HCT116 (cell line): Measurements from ENCODE around the gene SYNPR. TPM values are rescaled to one million over a fixed set of nuclear protein-coding genes. Genes with fewer than 3 reads are reported as not detected.

Experiments used
- ATAC-seq: fragments of 200-7000 bp; cut with Tn5 transposase; 2 replicates; pipeline ENCODE4 v1.9.1; 2020; ENCODE audit warnings: mild to moderate bottlenecking, moderate library complexity
- BruUV-seq: library from RNA; stranded (reverse); fragments of 400-500 nt; replicated peaks from 2 replicates; lab custom pipeline; 2021; lab: Mats Ljungman, UMichigan
- CTCF ChIA-PET: fragments of 300-600 bp; sonication (Branson Sonifier 250); formaldehyde crosslinking; loops from one replicate; lab custom pipeline; 2021; ENCODE audit warnings: antibody characterized with exemption; lab: Charles Lee
- POLR2A ChIA-PET: fragments of 300-600, 350-600 bp; sonication (Branson Sonifier 250); formaldehyde crosslinking; loops from one replicate; lab custom pipeline; 2021; ENCODE audit warnings: antibody characterized with exemption; lab: Charles Lee
- RAD21 ChIA-PET, 2 experiments: fragments of 300-600 bp; sonication (Branson Sonifier 250); formaldehyde crosslinking; loops; one replicate each; lab custom pipeline; 2023; ENCODE audit warnings: low total read pairs in 2 of 2; ENCODE audit not compliant: uncharacterized antibody in 2 of 2, unreplicated experiment in 2 of 2, low non-redundant PET in 1 of 2; lab: Charles Lee
- DNase-seq: peaks from one replicate; pipeline ENCODE4 v3.0.0-alpha.2; 2010; ENCODE audit warnings: low read depth, low spot score
- H2AFZ ChIP-seq: fragments of 200-600 bp; shearing (Covaris generic), sonication (generic); 2 replicates; pipeline ENCODE4 v1.6.1; 2017; ENCODE audit warnings: low read depth, mixed run types, mixed read lengths, antibody characterized with exemption, low read length; ENCODE audit not compliant: poor library complexity, severe bottlenecking
- H3K27ac ChIP-seq: 2 replicates; pipeline ENCODE4 v1.5.1; 2012; ENCODE audit warnings: low read depth, low read length
- H3K27me3 ChIP-seq: fragments of 200-600 bp; sonication (generic); 2 replicates; pipeline ENCODE4 v1.6.1; 2016; ENCODE audit warnings: mixed run types, low read length, mixed read lengths; ENCODE audit not compliant: insufficient read depth
- H3K36me3 ChIP-seq, 2 experiments: fragments of 200-500 bp in 1 of 2; fragments of 200-600 bp in 1 of 2; sonication (Bioruptor generic) in 1 of 2; sonication (generic) in 1 of 2; 2 replicates each; pipeline versions ENCODE4 v1.5.1 to v1.6.1; 2014 to 2016; ENCODE audit warnings: low read length in 2 of 2, inconsistent platforms in 1 of 2, mixed read lengths in 1 of 2, mixed run types in 1 of 2; ENCODE audit not compliant: insufficient read depth in 2 of 2, control insufficient read depth in 1 of 2
- H3K4me1 ChIP-seq, 2 experiments: fragments of 200-600 bp in 1 of 2; sonication (generic) in 1 of 2; 2 replicates each; pipeline versions ENCODE4 v1.5.1 to v1.6.1; 2012 to 2017; ENCODE audit warnings: low read length in 2 of 2, inconsistent platforms in 1 of 2, mild to moderate bottlenecking in 1 of 2, mixed read lengths in 1 of 2, mixed run types in 1 of 2, moderate library complexity in 1 of 2; ENCODE audit not compliant: insufficient read depth in 2 of 2, control insufficient read depth in 1 of 2
- H3K4me2 ChIP-seq: fragments of 200-600 bp; sonication (generic); 2 replicates; pipeline ENCODE4 v1.6.1; 2017; ENCODE audit warnings: mixed run types, low read length, mixed read lengths
- H3K4me3 ChIP-seq, 2 experiments: fragments of 200-600 bp in 1 of 2; sonication (generic) in 1 of 2; replicated peaks in 1 of 2; 2 replicates each; pipeline ENCODE4 v1.5.1; 2011 to 2016; ENCODE audit warnings: low read length in 2 of 2, control low read depth in 1 of 2, low read depth in 1 of 2, mild to moderate bottlenecking in 1 of 2, mixed read lengths in 1 of 2, mixed run types in 1 of 2
- H3K79me2 ChIP-seq: fragments of 200-600 bp; sonication (generic); 2 replicates; pipeline ENCODE4 v1.6.1; 2017; ENCODE audit warnings: mild to moderate bottlenecking, mixed run types, low read length, moderate library complexity, mixed read lengths; ENCODE audit not compliant: insufficient read depth
- H3K9ac ChIP-seq: fragments of 200-600 bp; sonication (generic); 2 replicates; pipeline ENCODE4 v1.6.1; 2016; ENCODE audit warnings: low read length, mixed read lengths
- H3K9me2 ChIP-seq: fragments of 200-600 bp; sonication (generic), shearing (Covaris generic); 2 replicates; pipeline ENCODE4 v1.6.1; 2017; ENCODE audit warnings: mixed run types, mild to moderate bottlenecking, moderate library complexity; ENCODE audit not compliant: insufficient read depth
- H3K9me3 ChIP-seq, 2 experiments: fragments of 200-500 bp in 1 of 2; fragments of 200-600 bp in 1 of 2; sonication (Bioruptor generic) in 1 of 2; sonication (generic) in 1 of 2; 2 replicates each; pipeline ENCODE4 v1.6.1; 2014 to 2017; ENCODE audit warnings: low read length in 2 of 2, mixed read lengths in 2 of 2, inconsistent platforms in 1 of 2, low read depth in 1 of 2, mild to moderate bottlenecking in 1 of 2, mixed run types in 1 of 2, moderate library complexity in 1 of 2; ENCODE audit not compliant: control insufficient read depth in 1 of 2, insufficient read depth in 1 of 2
- H4K20me1 ChIP-seq: fragments of 200-600 bp; sonication (generic), shearing (Covaris generic); 2 replicates; pipeline ENCODE4 v1.6.1; 2017; ENCODE audit warnings: mixed run types, mild to moderate bottlenecking, moderate library complexity; ENCODE audit not compliant: insufficient read depth
- CBX3 ChIP-seq: IDR thresholded peaks from 2 replicates; pipeline ENCODE4 v1.6.1; 2012; ENCODE audit warnings: low read depth
- EGR1 ChIP-seq: IDR thresholded peaks from 2 replicates; pipeline ENCODE4 v1.6.1; 2012; ENCODE audit warnings: low read depth
- ELF1 ChIP-seq: IDR thresholded peaks from 2 replicates; pipeline ENCODE4 v1.6.1; 2012; ENCODE audit warnings: low read depth, borderline replicate concordance
- EZH2 ChIP-seq: fragments of 200-600 bp; sonication (generic); IDR thresholded peaks from 2 replicates; pipeline ENCODE4 v1.6.1; 2017; ENCODE audit warnings: antibody characterized with exemption, mixed run types
- EZH2phosphoT487 ChIP-seq: fragments of 200-600 bp; IDR thresholded peaks from 2 replicates; pipeline ENCODE4 v1.6.1; 2018; ENCODE audit warnings: antibody characterized with exemption, borderline replicate concordance
- FOSL1 ChIP-seq: IDR thresholded peaks from 2 replicates; pipeline ENCODE4 v1.6.1; 2012; ENCODE audit warnings: low read depth
- JUND ChIP-seq: IDR thresholded peaks from 2 replicates; pipeline ENCODE4 v1.6.1; 2012
- POLR2A ChIP-seq: IDR thresholded peaks from 2 replicates; pipeline ENCODE4 v1.7.0; 2011; ENCODE audit warnings: borderline replicate concordance; ENCODE audit not compliant: insufficient read depth, insufficient read length; ENCODE audit errors: extremely low read depth
- POLR2AphosphoS5 ChIP-seq: IDR thresholded peaks from 2 replicates; pipeline ENCODE4 v1.6.1; 2011; ENCODE audit warnings: mild to moderate bottlenecking, low read depth, low read length, moderate library complexity
- SIN3A ChIP-seq: IDR thresholded peaks from 2 replicates; pipeline ENCODE4 v1.6.1; 2012; ENCODE audit warnings: low read depth
- SRF ChIP-seq: IDR thresholded peaks from 2 replicates; pipeline ENCODE4 v1.6.1; 2012; ENCODE audit warnings: low read depth
- TCF7L2 ChIP-seq: IDR thresholded peaks from 2 replicates; pipeline ENCODE4 v1.7.0; 2011; ENCODE audit warnings: borderline replicate concordance, inconsistent platforms; ENCODE audit not compliant: insufficient read depth, insufficient read length; ENCODE audit errors: extremely low read depth
- YY1 ChIP-seq: IDR thresholded peaks from 2 replicates; pipeline ENCODE4 v1.6.1; 2011; ENCODE audit warnings: low read length, low read depth, moderate library complexity, mild to moderate bottlenecking; ENCODE audit not compliant: insufficient replicate concordance; ENCODE audit errors: extremely low read depth
- ZFX ChIP-seq: fragments of 450-650 bp; IDR thresholded peaks from 2 replicates; pipeline ENCODE4 v1.6.1; 2017
- ZNF274 ChIP-seq: fragments of 200-500 bp; sonication (Bioruptor generic); IDR thresholded peaks from 2 replicates; pipeline ENCODE4 v1.6.1; 2014; ENCODE audit warnings: mild to moderate bottlenecking, low read depth, low read length, inconsistent platforms
- intact Hi-C: fragments of 100-400 bp; cut with micrococcal nuclease; formaldehyde crosslinking; loops from 2 replicates; pipeline ENCODE4 v1.10.0; 2022
- total RNA-seq: library from RNA; stranded (reverse); gene quantifications from one replicate; pipeline ENCODE4 v1.2.1, GENCODE V29; 2021; ENCODE audit not compliant: unreplicated experiment
- TF ChIP-seq, protein P1 (sequence below): IDR thresholded peaks from 2 replicates; pipeline ENCODE4 v1.6.1; 2011; ENCODE audit warnings: mild to moderate bottlenecking, low read length, moderate library complexity; ENCODE audit not compliant: insufficient replicate concordance; ENCODE audit errors: extremely low read depth
- TF ChIP-seq, protein P2 (sequence below): IDR thresholded peaks from 2 replicates; pipeline ENCODE4 v1.6.1; 2012; ENCODE audit warnings: low read depth
- TF ChIP-seq, protein P3 (sequence below), 3 experiments: fragments of 200-600 bp in 1 of 3; sonication (generic) in 1 of 3; IDR thresholded peaks in 2 of 3; conservative IDR thresholded peaks in 1 of 3; 2 replicates each; pipeline ENCODE4 v1.5.1; 2012 to 2017; ENCODE audit warnings: low read depth in 2 of 3, low read length in 2 of 3, antibody characterized with exemption in 1 of 3, borderline replicate concordance in 1 of 3, control low read depth in 1 of 3, mild to moderate bottlenecking in 1 of 3, mixed read lengths in 1 of 3, mixed run types in 1 of 3, moderate library complexity in 1 of 3; ENCODE audit not compliant: insufficient read depth in 1 of 3
- TF ChIP-seq, protein P4 (sequence below): IDR thresholded peaks from 2 replicates; pipeline ENCODE4 v1.6.1; 2012

SYNPR gene
- total RNA-seq, 1 experiment from 2014 or later, result not detected

DNA sequence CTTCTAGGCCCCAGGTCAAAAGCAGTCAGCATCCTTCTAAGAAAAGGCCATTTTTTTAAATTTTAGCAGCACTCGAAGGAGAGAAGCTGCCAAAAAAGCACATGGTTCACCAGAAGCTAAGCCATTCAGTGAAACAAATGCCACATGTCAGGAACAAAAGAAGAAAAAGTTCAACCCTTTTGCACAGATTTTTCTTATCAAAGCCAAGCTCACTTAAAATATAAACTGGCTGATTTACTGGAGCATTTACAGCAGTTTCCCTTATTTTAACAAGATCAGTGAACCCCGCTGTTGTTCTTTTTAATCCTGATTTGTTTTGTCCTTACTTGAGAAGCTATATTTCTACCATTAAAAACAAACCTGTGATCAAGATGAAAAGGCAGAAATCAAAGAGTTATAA lies 46.5 kb upstream of the SYNPR start:
- TF ChIP-seq POLR2AphosphoS5, result no peak
- TF ChIP-seq EZH2, result no peak
- TF ChIP-seq, protein P1, sequence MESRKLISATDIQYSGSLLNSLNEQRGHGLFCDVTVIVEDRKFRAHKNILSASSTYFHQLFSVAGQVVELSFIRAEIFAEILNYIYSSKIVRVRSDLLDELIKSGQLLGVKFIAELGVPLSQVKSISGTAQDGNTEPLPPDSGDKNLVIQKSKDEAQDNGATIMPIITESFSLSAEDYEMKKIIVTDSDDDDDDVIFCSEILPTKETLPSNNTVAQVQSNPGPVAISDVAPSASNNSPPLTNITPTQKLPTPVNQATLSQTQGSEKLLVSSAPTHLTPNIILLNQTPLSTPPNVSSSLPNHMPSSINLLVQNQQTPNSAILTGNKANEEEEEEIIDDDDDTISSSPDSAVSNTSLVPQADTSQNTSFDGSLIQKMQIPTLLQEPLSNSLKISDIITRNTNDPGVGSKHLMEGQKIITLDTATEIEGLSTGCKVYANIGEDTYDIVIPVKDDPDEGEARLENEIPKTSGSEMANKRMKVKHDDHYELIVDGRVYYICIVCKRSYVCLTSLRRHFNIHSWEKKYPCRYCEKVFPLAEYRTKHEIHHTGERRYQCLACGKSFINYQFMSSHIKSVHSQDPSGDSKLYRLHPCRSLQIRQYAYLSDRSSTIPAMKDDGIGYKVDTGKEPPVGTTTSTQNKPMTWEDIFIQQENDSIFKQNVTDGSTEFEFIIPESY, result no peak
- TF ChIP-seq TCF7L2, result no peak
- TF ChIP-seq, protein P2, sequence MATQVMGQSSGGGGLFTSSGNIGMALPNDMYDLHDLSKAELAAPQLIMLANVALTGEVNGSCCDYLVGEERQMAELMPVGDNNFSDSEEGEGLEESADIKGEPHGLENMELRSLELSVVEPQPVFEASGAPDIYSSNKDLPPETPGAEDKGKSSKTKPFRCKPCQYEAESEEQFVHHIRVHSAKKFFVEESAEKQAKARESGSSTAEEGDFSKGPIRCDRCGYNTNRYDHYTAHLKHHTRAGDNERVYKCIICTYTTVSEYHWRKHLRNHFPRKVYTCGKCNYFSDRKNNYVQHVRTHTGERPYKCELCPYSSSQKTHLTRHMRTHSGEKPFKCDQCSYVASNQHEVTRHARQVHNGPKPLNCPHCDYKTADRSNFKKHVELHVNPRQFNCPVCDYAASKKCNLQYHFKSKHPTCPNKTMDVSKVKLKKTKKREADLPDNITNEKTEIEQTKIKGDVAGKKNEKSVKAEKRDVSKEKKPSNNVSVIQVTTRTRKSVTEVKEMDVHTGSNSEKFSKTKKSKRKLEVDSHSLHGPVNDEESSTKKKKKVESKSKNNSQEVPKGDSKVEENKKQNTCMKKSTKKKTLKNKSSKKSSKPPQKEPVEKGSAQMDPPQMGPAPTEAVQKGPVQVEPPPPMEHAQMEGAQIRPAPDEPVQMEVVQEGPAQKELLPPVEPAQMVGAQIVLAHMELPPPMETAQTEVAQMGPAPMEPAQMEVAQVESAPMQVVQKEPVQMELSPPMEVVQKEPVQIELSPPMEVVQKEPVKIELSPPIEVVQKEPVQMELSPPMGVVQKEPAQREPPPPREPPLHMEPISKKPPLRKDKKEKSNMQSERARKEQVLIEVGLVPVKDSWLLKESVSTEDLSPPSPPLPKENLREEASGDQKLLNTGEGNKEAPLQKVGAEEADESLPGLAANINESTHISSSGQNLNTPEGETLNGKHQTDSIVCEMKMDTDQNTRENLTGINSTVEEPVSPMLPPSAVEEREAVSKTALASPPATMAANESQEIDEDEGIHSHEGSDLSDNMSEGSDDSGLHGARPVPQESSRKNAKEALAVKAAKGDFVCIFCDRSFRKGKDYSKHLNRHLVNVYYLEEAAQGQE, result no peak
- no peak for TF ChIP-seq ZFX
- no peak for TF ChIP-seq EGR1
- no peak for TF ChIP-seq YY1
- TF ChIP-seq SRF, result no peak
- no peak for TF ChIP-seq ELF1
- TF ChIP-seq, protein P3, sequence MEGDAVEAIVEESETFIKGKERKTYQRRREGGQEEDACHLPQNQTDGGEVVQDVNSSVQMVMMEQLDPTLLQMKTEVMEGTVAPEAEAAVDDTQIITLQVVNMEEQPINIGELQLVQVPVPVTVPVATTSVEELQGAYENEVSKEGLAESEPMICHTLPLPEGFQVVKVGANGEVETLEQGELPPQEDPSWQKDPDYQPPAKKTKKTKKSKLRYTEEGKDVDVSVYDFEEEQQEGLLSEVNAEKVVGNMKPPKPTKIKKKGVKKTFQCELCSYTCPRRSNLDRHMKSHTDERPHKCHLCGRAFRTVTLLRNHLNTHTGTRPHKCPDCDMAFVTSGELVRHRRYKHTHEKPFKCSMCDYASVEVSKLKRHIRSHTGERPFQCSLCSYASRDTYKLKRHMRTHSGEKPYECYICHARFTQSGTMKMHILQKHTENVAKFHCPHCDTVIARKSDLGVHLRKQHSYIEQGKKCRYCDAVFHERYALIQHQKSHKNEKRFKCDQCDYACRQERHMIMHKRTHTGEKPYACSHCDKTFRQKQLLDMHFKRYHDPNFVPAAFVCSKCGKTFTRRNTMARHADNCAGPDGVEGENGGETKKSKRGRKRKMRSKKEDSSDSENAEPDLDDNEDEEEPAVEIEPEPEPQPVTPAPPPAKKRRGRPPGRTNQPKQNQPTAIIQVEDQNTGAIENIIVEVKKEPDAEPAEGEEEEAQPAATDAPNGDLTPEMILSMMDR (IDR thresholded peaks at IDR 0.05 in 2 of 3, conservative IDR thresholded peaks at IDR 0.05 in 1 of 3; ENCODE audit: borderline replicate concordance in 1 of 3, insufficient read depth in 1 of 3, low read depth in 2 of 3, low read length in 2 of 3), result no peak
- TF ChIP-seq ZNF274, result no peak
- TF ChIP-seq JUND, result no peak
- TF ChIP-seq, protein P4, sequence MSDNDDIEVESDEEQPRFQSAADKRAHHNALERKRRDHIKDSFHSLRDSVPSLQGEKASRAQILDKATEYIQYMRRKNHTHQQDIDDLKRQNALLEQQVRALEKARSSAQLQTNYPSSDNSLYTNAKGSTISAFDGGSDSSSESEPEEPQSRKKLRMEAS, result no peak
- no peak for TF ChIP-seq CBX3
- no peak for TF ChIP-seq SIN3A
- TF ChIP-seq POLR2A, result no peak
- no peak for TF ChIP-seq FOSL1
- no peak for TF ChIP-seq EZH2phosphoT487
- H4K20me1 ChIP-seq, result no peaks in the 10 kb centered on the region
- no peak for DNase-seq
- H3K4me2 ChIP-seq, result no peak overlapping the region
- no peaks in the 10 kb centered on the region for H3K79me2 ChIP-seq
- no peak overlapping the region for H2AFZ ChIP-seq
- no peaks in the 10 kb centered on the region for H3K36me3 ChIP-seq
- no peak overlapping the region for H3K27ac ChIP-seq
- intact Hi-C loops, result no loop called here
- ChIA-PET CTCF (interaction anchor here (1.0 kb wide), 1 partner anchor 565 kb away, joined by 3 read pairs; no protein-coding TSS in a partner anchor), POLR2A (no interaction called here), RAD21 (no interaction called here)
- H3K27me3 ChIP-seq, result no peaks in the 10 kb centered on the region
- H3K9ac ChIP-seq, result no peak overlapping the region
- no peaks in the 10 kb centered on the region for H3K9me2 ChIP-seq
- no peak for ATAC-seq
- H3K4me1 ChIP-seq, result no peaks in the 10 kb centered on the region
- no peak overlapping the region for H3K4me3 ChIP-seq
- BruUV-seq, result no TSS peak
- H3K9me3 ChIP-seq, result no peaks in the 10 kb centered on the region
